HG02759 (cell line): ENCODE measurements around the gene LRP3.
A peak's percentile ranks its signal among the peaks of the same experiment; 100 is the strongest.
"Not testable (repeated sequence)": the region's sequence is repeated elsewhere in the genome, so short reads cannot be mapped to it uniquely, and the experiment has no call there.

Experiments used
- ATAC-seq: cut with Tn5 transposase; IDR thresholded peaks from one replicate; pipeline ENCODE4 v1.9.1; 2021; ENCODE audit warnings: mild to moderate bottlenecking, moderate library complexity; ENCODE audit not compliant: unreplicated experiment

The LRP3 gene

GRCh38 chr19:33175886-33176669 is 18.1 kb upstream of the LRP3 start:
- ATAC-seq, result peak; percentile 1

GRCh38 chr19:33176670-33177416 is 17.3 kb upstream of the LRP3 start:
- peak; percentile 89 for ATAC-seq

GRCh38 chr19:33177417-33177979 is 16.6 kb upstream of the LRP3 start:
- ATAC-seq, result peak; percentile 18

- no peak for ATAC-seq
Measured at GRCh38 chr19:33186431-33187182, 7.5 kb upstream of the LRP3 start.

- ATAC-seq, result no peak
Measured at GRCh38 chr19:33187183-33187540, 7.0 kb upstream of the LRP3 start.

- no peak for ATAC-seq
Measured at GRCh38 chr19:33189453-33189852, 4.7 kb upstream of the LRP3 start.

- not testable (repeated sequence) for ATAC-seq
Measured at GRCh38 chr19:33191092-33191491, 3.0 kb upstream of the LRP3 start.

- ATAC-seq, result no peak
Measured at GRCh38 chr19:33191501-33191900, 2.6 kb upstream of the LRP3 start.

GRCh38 chr19:33192010-33192409 is 2.1 kb upstream of the LRP3 start:
- no peak for ATAC-seq

GRCh38 chr19:33193269-33193864 is 763 bp upstream of the LRP3 start:
- ATAC-seq, result no peak

GRCh38 chr19:33194532-33194885 is 379 bp downstream of the LRP3 start:
- no peak for ATAC-seq

- no peak for ATAC-seq
Measured at GRCh38 chr19:33194886-33195644, 935 bp downstream of the LRP3 start.

- no peak for ATAC-seq
Measured at GRCh38 chr19:33195645-33196347, 1.7 kb downstream of the LRP3 start.

GRCh38 chr19:33196446-33197193 is 2.5 kb downstream of the LRP3 start:
- ATAC-seq, result no peak

- no peak for ATAC-seq
Measured at GRCh38 chr19:33197591-33198000, 3.5 kb downstream of the LRP3 start.

- no peak for ATAC-seq
Measured at GRCh38 chr19:33198169-33198568, 4.0 kb downstream of the LRP3 start.

GRCh38 chr19:33199441-33200265 is 5.5 kb downstream of the LRP3 start:
- ATAC-seq, result no peak

- ATAC-seq, result no peak
Measured at GRCh38 chr19:33201473-33201872, 7.3 kb downstream of the LRP3 start.
